ENCODE data around the gene TSFM.

Gene TSFM

GRCh38 chr12:57830393-57830792 is 47.8 kb downstream of the TSFM start:
- no peak for DNase-seq
- ATAC-seq: no peak
- peaks cover 10% of the 10 kb centered on the region for H3K36me3 Mint-ChIP-seq (ENCODE audit: low read depth)
- H3K4me1 Mint-ChIP-seq: peaks cover 58% of the 10 kb centered on the region
- H3K9me3 Mint-ChIP-seq: no peaks in the 10 kb centered on the region
- H3K27ac Mint-ChIP-seq: no peak overlapping the region
- no peak overlapping the region for H3K4me3 Mint-ChIP-seq
- no peaks in the 10 kb centered on the region for H3K27me3 Mint-ChIP-seq

DNA sequence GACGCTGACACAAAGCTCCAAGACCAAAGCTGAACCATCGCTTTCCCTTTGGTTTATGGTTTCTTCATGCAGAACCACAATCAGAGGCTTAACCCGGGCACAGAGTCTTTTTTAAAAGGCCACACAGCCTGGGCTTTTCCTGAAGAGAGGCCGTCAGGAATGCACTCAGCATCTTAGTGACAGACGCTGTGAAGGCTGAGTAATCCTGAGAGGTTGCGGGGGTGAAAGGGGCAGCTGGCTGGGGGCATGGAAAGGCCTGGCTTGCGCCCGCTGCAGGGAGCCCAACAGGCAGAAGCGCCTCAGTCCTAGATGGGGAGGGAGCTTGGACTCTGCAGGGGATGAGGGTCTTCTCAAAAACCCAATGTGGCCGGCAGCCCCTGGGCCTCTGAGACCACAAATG is 50.4 kb downstream of the TSFM start:
- no peaks in the 10 kb centered on the region for H3K27me3 Mint-ChIP-seq
- peaks cover 81% of the 10 kb centered on the region for H3K4me1 Mint-ChIP-seq
- no peak for DNase-seq
- H3K9me3 Mint-ChIP-seq: no peaks in the 10 kb centered on the region
- ATAC-seq: peak; percentile 44
- H3K27ac Mint-ChIP-seq: peak overlapping the region; percentile 39
- H3K36me3 Mint-ChIP-seq (ENCODE audit: low read depth): peaks cover 3% of the 10 kb centered on the region
- H3K4me3 Mint-ChIP-seq: no peak overlapping the region

- H3K4me1 Mint-ChIP-seq: peaks cover 88% of the 10 kb centered on the region
- no peaks in the 10 kb centered on the region for H3K36me3 Mint-ChIP-seq (ENCODE audit: low read depth)
- no peaks in the 10 kb centered on the region for H3K27me3 Mint-ChIP-seq
- DNase-seq (no peak), ATAC-seq (no peak)
- no peaks in the 10 kb centered on the region for H3K9me3 Mint-ChIP-seq
- H3K27ac Mint-ChIP-seq: no peak overlapping the region
- H3K4me3 Mint-ChIP-seq: no peak overlapping the region
These were observed 51.1 kb downstream of the TSFM start for GRCh38 chr12:57833672-57834071.

DNA sequence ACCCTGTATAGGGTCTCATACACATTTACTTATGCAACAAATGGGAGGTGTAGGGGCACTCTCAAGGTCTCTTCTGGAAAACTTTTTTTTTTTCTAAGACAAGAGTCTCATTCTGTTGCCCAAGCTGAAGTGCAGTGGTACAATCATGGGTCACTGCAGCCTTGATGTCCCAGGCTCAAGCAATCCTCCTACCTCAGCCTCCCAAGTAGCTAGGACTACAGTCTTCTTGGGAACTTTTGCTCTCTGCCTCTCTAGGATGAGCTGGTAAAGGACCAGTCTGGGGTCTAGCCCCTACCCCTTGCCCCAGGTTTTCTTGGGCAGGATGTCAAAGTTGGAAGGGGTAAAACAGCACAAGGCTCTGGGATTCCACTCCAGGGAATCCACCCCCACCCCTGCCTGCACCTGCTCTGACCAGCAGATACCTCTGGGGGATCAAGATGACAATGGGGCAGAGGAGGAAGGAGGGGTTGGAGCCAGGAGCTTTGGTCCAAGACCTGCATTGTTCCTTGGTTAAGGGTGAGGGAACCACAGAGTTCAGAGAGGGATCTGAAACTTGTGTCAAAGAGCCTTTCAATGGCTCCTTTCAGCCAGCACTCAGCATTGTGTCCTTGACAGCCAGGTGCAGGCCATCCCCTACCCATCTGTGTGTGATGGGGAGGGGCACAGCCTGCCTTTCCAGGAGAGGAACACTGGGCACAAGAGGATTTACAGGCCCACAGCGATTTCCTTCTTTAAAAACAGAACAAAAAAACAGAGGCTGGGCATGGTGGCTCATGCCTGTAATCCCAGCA is 51.7 kb downstream of the TSFM start:
- no peak for DNase-seq
- no peak overlapping the region for H3K4me3 Mint-ChIP-seq
- no peak for ATAC-seq

DNA sequence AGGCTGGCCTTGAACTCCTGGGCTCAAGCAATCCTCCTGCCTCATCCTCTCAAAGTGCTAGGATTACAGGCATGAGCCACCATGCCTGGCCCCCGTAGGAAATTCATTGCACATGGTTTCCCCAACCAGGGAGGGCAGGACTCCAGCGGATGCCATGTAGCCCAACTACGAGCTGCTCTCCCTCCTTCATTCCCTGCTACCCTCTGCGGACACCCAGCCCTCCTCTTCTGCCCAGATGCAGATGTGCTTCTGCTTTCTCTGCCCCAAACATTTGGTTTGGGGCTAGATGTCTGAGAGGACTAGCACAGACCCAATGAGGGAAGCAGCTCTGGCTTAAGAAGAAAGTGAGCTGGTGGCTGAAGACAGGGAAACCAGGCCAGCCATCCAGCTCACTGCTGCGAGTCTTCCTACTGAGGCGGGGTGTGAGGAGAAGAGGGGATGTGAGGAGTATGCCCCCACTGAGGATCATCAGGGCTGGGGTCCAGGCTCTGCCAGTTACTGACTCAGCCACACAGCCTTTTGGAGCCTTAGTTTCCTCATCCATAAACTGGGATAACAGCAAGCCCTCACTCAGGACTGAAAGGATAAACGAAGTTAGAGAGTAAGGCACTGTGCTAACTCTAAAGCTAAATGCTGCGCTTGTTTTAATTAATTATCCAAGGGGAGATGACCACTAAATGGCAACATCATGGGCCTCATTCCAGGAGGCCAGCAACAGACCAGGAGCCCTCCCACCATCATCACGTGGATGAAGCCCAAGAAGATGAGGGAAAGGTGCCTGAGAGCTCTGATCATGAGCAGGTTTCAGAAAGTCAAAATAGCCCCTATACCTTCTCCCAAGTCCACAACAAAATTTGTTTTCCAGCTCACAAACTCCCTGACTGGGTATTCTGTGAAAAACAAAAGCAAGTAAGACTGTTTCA is 53.0 kb downstream of the TSFM start:
- DNase-seq (no peak), ATAC-seq (no peak)
- H3K4me1 Mint-ChIP-seq: peaks cover 94% of the 10 kb centered on the region
- H3K4me3 Mint-ChIP-seq: peak overlapping the region; percentile 60
- H3K36me3 Mint-ChIP-seq (ENCODE audit: low read depth): no peaks in the 10 kb centered on the region
- no peaks in the 10 kb centered on the region for H3K27me3 Mint-ChIP-seq
- no peaks in the 10 kb centered on the region for H3K9me3 Mint-ChIP-seq
- peak overlapping the region; percentile 79 for H3K27ac Mint-ChIP-seq

More for the DNA sequence above, 51.7 kb downstream of the TSFM start:
- Mint-ChIP-seq H3K36me3 (ENCODE audit: low read depth) (no peaks in the 10 kb centered on the region), H3K9me3 (no peaks in the 10 kb centered on the region), H3K4me1 (peaks cover 91% of the 10 kb centered on the region), H3K27me3 (no peaks in the 10 kb centered on the region), H3K27ac (peak overlapping the region; percentile 27)

GRCh38 chr12:57836442-57837375 is 54.1 kb downstream of the TSFM start:
- H3K4me3 Mint-ChIP-seq: peak overlapping the region; percentile 60
- H3K27me3 Mint-ChIP-seq: no peaks in the 10 kb centered on the region
- H3K27ac Mint-ChIP-seq: peak overlapping the region; percentile 79
- DNase-seq (peak; percentile 56), ATAC-seq (peak; percentile 44)
- no peaks in the 10 kb centered on the region for H3K36me3 Mint-ChIP-seq (ENCODE audit: low read depth)
- H3K4me1 Mint-ChIP-seq: peaks cover 97% of the 10 kb centered on the region
- no peaks in the 10 kb centered on the region for H3K9me3 Mint-ChIP-seq

GRCh38 chr12:57837864-57838562 is 55.4 kb downstream of the TSFM start:
- ATAC-seq (peak; percentile 34), DNase-seq (no peak)
- peaks cover 98% of the 10 kb centered on the region for H3K4me1 Mint-ChIP-seq
- peak overlapping the region; percentile 62 for H3K4me3 Mint-ChIP-seq
- H3K27ac Mint-ChIP-seq: peak overlapping the region; percentile 73
- no peaks in the 10 kb centered on the region for H3K27me3 Mint-ChIP-seq
- H3K36me3 Mint-ChIP-seq (ENCODE audit: low read depth): no peaks in the 10 kb centered on the region
- no peaks in the 10 kb centered on the region for H3K9me3 Mint-ChIP-seq

DNA sequence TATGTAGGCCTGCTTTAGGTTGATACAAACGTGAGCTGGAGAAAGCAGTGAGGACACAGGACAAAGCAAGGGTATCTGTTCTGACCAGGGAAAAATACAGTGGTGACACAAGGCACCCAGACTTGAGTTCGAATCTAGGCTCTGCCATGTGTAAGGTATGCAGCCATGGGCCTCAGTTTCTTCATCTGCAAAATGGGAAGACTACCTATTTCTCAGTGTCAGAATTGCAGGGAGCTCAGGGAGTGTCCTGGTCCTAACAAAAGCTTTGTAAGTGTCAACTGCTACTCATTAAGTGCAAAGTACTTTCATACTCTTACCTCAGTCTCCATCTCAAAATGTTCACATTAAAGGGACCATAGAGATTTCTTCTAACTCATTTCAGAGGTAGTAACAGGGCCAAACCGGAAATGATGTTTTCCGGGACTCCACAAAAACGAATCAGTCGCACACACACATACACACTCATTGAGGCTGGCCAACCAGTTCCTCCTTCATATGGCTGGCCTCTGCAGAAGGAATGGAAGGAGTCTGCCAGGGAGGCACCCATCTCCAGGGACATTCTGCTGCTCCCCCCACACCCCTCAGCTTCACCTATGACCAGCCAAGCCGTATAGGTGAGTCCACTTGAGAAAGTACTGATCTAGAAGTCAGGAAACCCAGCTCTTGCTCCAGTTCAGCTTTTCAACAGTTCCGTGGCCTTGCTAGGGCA is 56.2 kb downstream of the TSFM start:
- no peaks in the 10 kb centered on the region for H3K27me3 Mint-ChIP-seq
- H3K36me3 Mint-ChIP-seq (ENCODE audit: low read depth): no peaks in the 10 kb centered on the region
- peak; percentile 55 for ATAC-seq
- peak overlapping the region; percentile 73 for H3K27ac Mint-ChIP-seq
- no peak for DNase-seq
- H3K4me3 Mint-ChIP-seq: peak overlapping the region; percentile 62
- no peaks in the 10 kb centered on the region for H3K9me3 Mint-ChIP-seq
- peaks cover 98% of the 10 kb centered on the region for H3K4me1 Mint-ChIP-seq

GRCh38 chr12:57839996-57840395 is 57.4 kb downstream of the TSFM start:
- H3K36me3 Mint-ChIP-seq (ENCODE audit: low read depth): no peaks in the 10 kb centered on the region
- ATAC-seq: no peak

DNA sequence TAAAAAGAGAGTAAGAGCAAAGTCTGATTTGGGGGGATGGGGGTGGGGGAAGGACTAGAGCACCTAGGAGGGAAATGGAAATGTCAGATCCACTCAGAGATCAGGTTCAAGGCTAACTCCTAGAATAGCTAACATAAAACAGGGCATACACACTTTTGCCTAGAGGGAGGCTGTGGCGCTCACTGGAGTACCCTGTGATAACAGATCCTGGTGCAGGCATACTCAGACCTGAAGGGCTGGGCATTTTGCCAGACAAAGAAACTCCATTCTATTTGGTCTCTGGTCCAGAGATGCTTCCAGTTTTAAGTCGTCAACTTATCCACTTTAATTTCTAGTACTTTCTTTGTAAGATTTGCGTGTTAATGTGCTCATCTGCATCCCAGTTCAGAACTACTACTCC is 58.1 kb downstream of the TSFM start:
- H3K9me3 Mint-ChIP-seq: no peaks in the 10 kb centered on the region
- H3K27ac Mint-ChIP-seq: peak overlapping the region; percentile 35
- DNase-seq: no peak
- no peaks in the 10 kb centered on the region for H3K27me3 Mint-ChIP-seq
- no peak overlapping the region for H3K4me3 Mint-ChIP-seq
- H3K36me3 Mint-ChIP-seq (ENCODE audit: low read depth): no peaks in the 10 kb centered on the region
- no peak for ATAC-seq
- H3K4me1 Mint-ChIP-seq: peaks cover 88% of the 10 kb centered on the region

More at GRCh38 chr12:57839996-57840395, 57.4 kb downstream of the TSFM start:
- DNase-seq: no peak
- peaks cover 95% of the 10 kb centered on the region for H3K4me1 Mint-ChIP-seq
- H3K4me3 Mint-ChIP-seq: no peak overlapping the region
- H3K27ac Mint-ChIP-seq: peak overlapping the region; percentile 73
- no peaks in the 10 kb centered on the region for H3K27me3 Mint-ChIP-seq
- H3K9me3 Mint-ChIP-seq: no peaks in the 10 kb centered on the region

- H3K4me1 Mint-ChIP-seq: peaks cover 81% of the 10 kb centered on the region
- DNase-seq (no peak), ATAC-seq (no peak)
- H3K9me3 Mint-ChIP-seq: no peaks in the 10 kb centered on the region
- H3K4me3 Mint-ChIP-seq: no peak overlapping the region
- H3K36me3 Mint-ChIP-seq (ENCODE audit: low read depth): no peaks in the 10 kb centered on the region
- H3K27me3 Mint-ChIP-seq: no peaks in the 10 kb centered on the region
- peak overlapping the region; percentile 35 for H3K27ac Mint-ChIP-seq
These were observed 58.9 kb downstream of the TSFM start for GRCh38 chr12:57841445-57841844.

DNA sequence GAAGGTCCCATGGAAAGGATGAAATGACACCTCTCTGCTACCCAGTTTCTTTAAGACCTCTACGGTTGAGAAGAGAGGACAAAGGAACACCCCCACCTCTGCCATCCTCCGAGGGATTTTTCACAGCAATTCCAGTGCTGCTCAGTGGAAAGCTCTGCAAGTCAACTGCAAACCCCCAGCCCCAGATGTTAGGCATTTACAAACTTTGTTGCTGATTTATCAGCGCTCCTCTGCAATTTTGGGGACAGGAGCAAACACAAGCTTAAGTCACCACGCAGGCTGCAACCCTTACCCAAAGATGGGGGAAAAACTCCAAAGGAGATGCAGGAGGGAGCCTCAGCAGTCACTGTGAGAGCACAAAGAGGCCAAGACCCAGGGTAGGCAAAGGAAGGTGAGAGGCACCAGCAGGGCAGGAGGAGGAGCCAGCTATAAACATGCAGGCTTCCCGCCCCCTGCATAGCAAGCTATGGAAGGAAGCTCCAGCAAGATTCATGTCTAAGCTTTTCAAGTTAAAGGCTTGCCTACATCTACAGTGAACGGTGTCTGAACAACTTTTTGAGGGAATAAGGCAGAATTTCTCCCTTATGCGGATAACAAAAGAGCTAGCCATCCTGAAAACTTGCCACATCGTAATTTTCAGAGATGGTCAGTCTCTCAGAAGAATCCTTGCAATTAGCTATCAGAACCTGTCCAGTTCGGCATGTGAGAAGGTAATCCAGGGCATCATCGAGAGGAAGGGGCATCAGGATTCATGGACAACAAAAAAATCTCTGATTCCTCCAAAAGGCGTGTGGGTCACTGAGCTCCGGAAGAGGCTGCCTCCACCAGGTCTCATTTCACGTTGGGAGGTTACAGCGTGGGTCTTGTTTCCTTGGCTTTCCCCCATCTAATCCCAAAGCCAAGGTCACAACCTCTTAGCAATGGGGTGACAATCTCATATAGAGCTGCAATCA is 60.0 kb downstream of the TSFM start:
- peaks cover 75% of the 10 kb centered on the region for H3K4me1 Mint-ChIP-seq
- peak; percentile 17 for ATAC-seq
- DNase-seq: no peak
- no peaks in the 10 kb centered on the region for H3K27me3 Mint-ChIP-seq
- no peaks in the 10 kb centered on the region for H3K9me3 Mint-ChIP-seq
- H3K36me3 Mint-ChIP-seq (ENCODE audit: low read depth): no peaks in the 10 kb centered on the region
- H3K27ac Mint-ChIP-seq: peak overlapping the region; percentile 82
- H3K4me3 Mint-ChIP-seq: peak overlapping the region; percentile 76
